Thymus (tissue), 11 donors: ENCODE results near the gene RSPH10B2. TPM values are rescaled to one million over a fixed set of nuclear protein-coding genes. Genes with fewer than 3 reads are reported as not detected.
"Not testable (repeated sequence)": the region's sequence is repeated elsewhere in the genome, so short reads cannot be mapped to it uniquely, and the experiment has no call there.

ENCODE experiments used
- DNase-seq, 9 donors: peaks; one replicate each; pipeline ENCODE4 v3.0.0-alpha.2; 2013; ENCODE audit warnings: low spot score in 9 of 9, low read depth in 6 of 9, missing footprints in 1 of 9
- H3K27ac ChIP-seq, 2 donors: one replicate each; pipeline ENCODE4 v1.5.1; 2013; ENCODE audit warnings: control low read depth in 1 of 2, low read depth in 1 of 2, low read length in 1 of 2, mild to moderate bottlenecking in 1 of 2, moderate library complexity in 1 of 2
- H3K27me3 ChIP-seq, 2 donors: one replicate each; pipeline ENCODE4 v1.5.1; 2013; ENCODE audit warnings: low read length in 1 of 2; ENCODE audit not compliant: control insufficient read depth in 2 of 2, insufficient read depth in 1 of 2
- H3K36me3 ChIP-seq, 2 donors: one replicate each; pipeline ENCODE4 v1.5.1; 2013; ENCODE audit warnings: low read length in 1 of 2, mild to moderate bottlenecking in 1 of 2, moderate library complexity in 1 of 2; ENCODE audit not compliant: control insufficient read depth in 2 of 2, insufficient read depth in 2 of 2
- H3K4me1 ChIP-seq, 2 donors: one replicate each; pipeline ENCODE4 v1.5.1; 2013; ENCODE audit warnings: low read length in 2 of 2; ENCODE audit not compliant: control insufficient read depth in 2 of 2, insufficient read depth in 2 of 2
- H3K4me3 ChIP-seq, 2 donors: one replicate each; pipeline ENCODE4 v1.5.1; 2013; ENCODE audit warnings: low read length in 2 of 2, control low read depth in 1 of 2, mild to moderate bottlenecking in 1 of 2
- H3K9me3 ChIP-seq, 2 donors: one replicate each; pipeline ENCODE4 v1.5.1; 2013; ENCODE audit warnings: low read length in 1 of 2, mild to moderate bottlenecking in 1 of 2; ENCODE audit not compliant: control insufficient read depth in 2 of 2, insufficient read depth in 1 of 2
- WGBS: extraction: QIAGEN DNeasy Blood & Tissue Kit; methylation state at CpG from one replicate; pipeline ENCODE4 v1.1.7; 2013; 5-methylcytosine and 5-hydroxymethylcytosine counted together
- polyA plus RNA-seq: library from polyadenylated mRNA; stranded (reverse); fragments of 200-250 nt; gene quantifications from one replicate; pipeline ENCODE4 v1.2.3, GENCODE V29; 2013
- total RNA-seq: library from RNA; stranded (reverse); fragments of 120-200 nt; gene quantifications from one replicate; pipeline ENCODE4 v1.2.4, GENCODE V29; 2013
- donor health status: healthy.

Gene RSPH10B2
- total and polyA plus RNA-seq, 2 donors: 0.14 to 0.25 TPM

- H3K27me3 ChIP-seq, DNase-seq, H3K9me3 ChIP-seq, H3K4me3 ChIP-seq, H3K4me1 ChIP-seq, H3K27ac ChIP-seq, H3K36me3 ChIP-seq: not testable (repeated sequence)
- WGBS: 65% methylated on average over 3 of the region's 5 CpGs
These were observed 75.7 kb downstream of the RSPH10B2 start for GRCh38 chr7:6829616-6830015.

GRCh38 chr7:6830026-6830425, 76.1 kb downstream of the RSPH10B2 start:
- 89% methylated on average over 6 of the region's 6 CpGs for WGBS
- not testable (repeated sequence) for H3K4me1 ChIP-seq, H3K27me3 ChIP-seq, H3K9me3 ChIP-seq, H3K36me3 ChIP-seq, DNase-seq, H3K27ac ChIP-seq, H3K4me3 ChIP-seq

- Histone ChIP-seq H3K9me3 (no peaks in the 10 kb centered on the region), H3K27ac (no peak overlapping the region), H3K27me3 (peaks cover 0 to 5% of the 10 kb centered on the region in 2 donors), H3K4me1 (no peaks in the 10 kb centered on the region), H3K4me3 (no peak overlapping the region), H3K36me3 (no peaks in the 10 kb centered on the region)
- no peak for DNase-seq
- 89% methylated on average over 7 of the region's 7 CpGs for WGBS
These were observed 77.3 kb downstream of the RSPH10B2 start for GRCh38 chr7:6831018-6831725.

GRCh38 chr7:6833636-6834035, 79.7 kb downstream of the RSPH10B2 start:
- 95% methylated on average over 6 of the region's 6 CpGs for WGBS
- Histone ChIP-seq H3K4me3 (no peak overlapping the region), H3K27me3 (peaks cover 0 to 5% of the 10 kb centered on the region in 2 donors), H3K36me3 (no peaks in the 10 kb centered on the region), H3K27ac (no peak overlapping the region), H3K4me1 (no peaks in the 10 kb centered on the region), H3K9me3 (no peaks in the 10 kb centered on the region)
- no peak for DNase-seq

GRCh38 chr7:6835521-6835920, 81.6 kb downstream of the RSPH10B2 start:
- DNase-seq, H3K36me3 ChIP-seq, H3K27me3 ChIP-seq, H3K4me1 ChIP-seq, H3K9me3 ChIP-seq, H3K27ac ChIP-seq, H3K4me3 ChIP-seq: not testable (repeated sequence)
- WGBS: 86% methylated on average over 3 of the region's 3 CpGs

- not testable (repeated sequence) for H3K4me3 ChIP-seq, H3K27ac ChIP-seq, H3K4me1 ChIP-seq, H3K27me3 ChIP-seq, DNase-seq, H3K9me3 ChIP-seq, H3K36me3 ChIP-seq
- 96% methylated on average over 10 of the region's 10 CpGs for WGBS
These were observed 83.2 kb downstream of the RSPH10B2 start for GRCh38 chr7:6837081-6837480.

- H3K27ac ChIP-seq, H3K36me3 ChIP-seq, DNase-seq, H3K27me3 ChIP-seq, H3K4me1 ChIP-seq, H3K4me3 ChIP-seq, H3K9me3 ChIP-seq: not testable (repeated sequence)
- 85% methylated on average over 20 of the region's 20 CpGs for WGBS
These were observed 88.5 kb downstream of the RSPH10B2 start for GRCh38 chr7:6842278-6842921.

- not testable (repeated sequence) for H3K4me3 ChIP-seq, H3K27me3 ChIP-seq, DNase-seq, H3K36me3 ChIP-seq, H3K4me1 ChIP-seq, H3K9me3 ChIP-seq, H3K27ac ChIP-seq
- WGBS: 67% methylated on average over 5 of the region's 5 CpGs
These were observed 89.2 kb downstream of the RSPH10B2 start for GRCh38 chr7:6843092-6843491.

- H3K27me3 ChIP-seq, H3K4me3 ChIP-seq, H3K27ac ChIP-seq, DNase-seq, H3K36me3 ChIP-seq, H3K9me3 ChIP-seq, H3K4me1 ChIP-seq: not testable (repeated sequence)
- WGBS: 94% methylated on average over 6 of the region's 6 CpGs
These were observed 89.8 kb downstream of the RSPH10B2 start for GRCh38 chr7:6843654-6844053.
